Mucosa of stomach (tissue), 1 donor: ENCODE measurements around the gene EID1.

Experiments
- H3K27me3 ChIP-seq: one replicate; pipeline ENCODE4 v1.7.0; 2013; ENCODE audit warnings: mild to moderate bottlenecking, low read length; ENCODE audit not compliant: control insufficient read depth, insufficient read depth
- H3K36me3 ChIP-seq: one replicate; pipeline ENCODE4 v1.7.0; 2013; ENCODE audit warnings: low read length; ENCODE audit not compliant: control insufficient read depth, insufficient read depth
- H3K4me1 ChIP-seq: one replicate; pipeline ENCODE4 v1.7.0; 2013; ENCODE audit warnings: mild to moderate bottlenecking, low read length; ENCODE audit not compliant: control insufficient read depth, insufficient read depth
- H3K4me3 ChIP-seq: one replicate; pipeline ENCODE4 v1.7.0; 2013; ENCODE audit warnings: low read length
- H3K9ac ChIP-seq: one replicate; pipeline ENCODE4 v1.7.0; 2013; ENCODE audit warnings: mild to moderate bottlenecking, low read length, moderate library complexity
- H3K9me3 ChIP-seq: one replicate; pipeline ENCODE4 v1.7.0; 2013; ENCODE audit warnings: mild to moderate bottlenecking, low read length, moderate library complexity; ENCODE audit not compliant: control insufficient read depth
- donor health status: Pancreatic carcinoma.

The EID1 gene

DNA sequence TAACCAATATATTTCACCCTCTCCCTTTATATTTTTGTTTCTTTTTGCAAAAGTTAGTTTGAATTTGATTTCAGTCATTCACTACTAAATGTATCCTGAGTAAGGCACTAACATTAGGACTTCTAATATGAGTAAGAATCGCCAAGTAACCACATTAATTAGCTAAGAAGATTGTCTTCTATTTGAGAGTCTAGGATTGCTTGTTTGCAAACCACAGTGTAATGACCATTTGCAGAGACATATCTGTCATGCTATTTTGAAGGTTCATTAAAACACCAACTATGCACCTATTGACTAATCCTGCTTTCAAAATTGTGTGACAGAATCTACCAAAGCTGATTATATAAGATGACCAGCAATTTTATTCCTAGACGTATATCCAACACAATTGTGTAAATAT lies 5.3 kb upstream of the EID1 start:
- Histone ChIP-seq H3K36me3 (no peaks in the 10 kb centered on the region), H3K4me1 (no peaks in the 10 kb centered on the region), H3K27me3 (no peaks in the 10 kb centered on the region), H3K9ac (no peak overlapping the region), H3K4me3 (no peak overlapping the region), H3K9me3 (no peaks in the 10 kb centered on the region)

DNA sequence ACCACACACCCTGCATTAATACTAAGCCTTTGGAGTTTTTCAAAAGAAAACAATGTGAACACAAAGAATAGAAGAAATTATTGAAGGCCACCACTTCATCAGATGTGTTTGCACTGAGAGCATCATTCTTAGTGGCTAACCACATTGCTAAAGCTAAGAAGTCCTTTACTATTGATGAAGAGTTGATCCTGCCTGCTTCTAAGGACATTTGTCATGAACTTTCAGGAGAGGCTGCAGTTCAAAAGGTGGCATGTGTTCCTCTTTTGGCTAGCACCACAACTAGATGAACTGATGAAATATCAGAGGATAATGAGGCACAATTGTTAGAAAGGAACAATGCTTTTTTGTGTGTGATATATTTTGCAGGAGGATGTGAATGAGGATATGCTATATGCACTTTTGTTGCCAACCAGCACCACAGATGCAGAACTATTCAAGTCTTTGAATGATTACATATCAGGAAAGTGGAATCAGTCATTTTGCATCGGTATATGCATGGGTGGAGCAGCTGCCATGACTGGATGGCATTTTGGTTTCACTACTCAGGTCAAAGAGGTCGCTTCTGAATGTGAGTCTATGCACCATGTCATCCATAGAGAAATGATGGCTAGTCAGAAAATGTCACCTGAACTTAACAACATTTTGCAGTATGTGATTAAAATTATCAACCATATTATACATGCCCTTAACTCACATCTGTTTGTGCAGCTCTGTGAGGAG lies 2.5 kb upstream of the EID1 start:
- Histone ChIP-seq H3K36me3 (no peaks in the 10 kb centered on the region), H3K9me3 (no peaks in the 10 kb centered on the region), H3K9ac (no peak overlapping the region), H3K4me3 (no peak overlapping the region), H3K27me3 (no peaks in the 10 kb centered on the region), H3K4me1 (peaks cover 6% of the 10 kb centered on the region)

DNA sequence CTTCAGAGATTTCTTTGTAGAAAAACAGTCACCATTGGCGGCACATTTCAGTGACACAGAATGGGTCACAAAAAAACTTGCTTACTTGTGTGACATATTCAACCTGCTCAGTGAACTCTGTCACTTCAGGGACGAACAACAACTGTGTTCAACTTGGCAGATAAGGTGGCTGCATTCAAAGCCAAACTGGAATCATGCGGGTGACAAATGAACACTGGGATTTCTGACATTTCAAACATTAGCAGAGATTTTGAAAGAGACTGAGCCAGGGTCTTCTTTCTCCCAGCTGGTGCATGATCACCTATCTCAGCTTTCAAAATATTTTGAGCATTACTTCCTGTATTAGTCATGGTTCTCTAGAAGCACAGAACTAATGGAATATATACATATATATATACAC lies 1.9 kb upstream of the EID1 start:
- H3K9me3 ChIP-seq = no peaks in the 10 kb centered on the region
- H3K9ac ChIP-seq = no peak overlapping the region
- no peak overlapping the region for H3K4me3 ChIP-seq
- H3K4me1 ChIP-seq = peaks cover 6% of the 10 kb centered on the region
- H3K36me3 ChIP-seq = no peaks in the 10 kb centered on the region
- no peaks in the 10 kb centered on the region for H3K27me3 ChIP-seq

DNA sequence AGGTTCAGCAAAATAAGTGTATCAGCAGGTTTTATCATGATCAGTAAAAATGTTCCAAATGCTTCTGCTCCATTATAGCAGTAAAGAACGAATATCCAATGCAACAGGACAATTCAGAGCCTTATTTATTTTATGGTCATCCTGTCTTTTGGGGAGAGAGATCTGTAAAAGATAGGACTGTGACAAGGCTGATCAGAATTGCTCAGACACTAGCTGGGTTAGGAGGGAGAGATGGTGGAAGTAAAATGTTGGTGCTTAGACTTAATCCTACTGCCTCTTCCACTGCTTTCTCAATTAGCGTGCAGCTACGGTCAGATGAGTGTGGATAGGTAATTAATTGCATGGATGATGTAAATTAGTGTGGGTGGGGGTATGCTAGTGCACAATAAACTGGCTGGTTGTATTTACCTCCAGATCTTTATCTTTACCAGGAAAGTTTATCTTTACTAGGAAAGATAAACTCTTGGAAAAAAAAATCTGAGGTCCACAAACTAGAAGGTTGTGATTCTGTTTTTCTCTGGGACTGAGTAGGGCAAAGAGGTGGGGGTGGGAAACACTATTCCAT lies 2.2 kb downstream of the EID1 start:
- Histone ChIP-seq H3K4me3 (no peak overlapping the region), H3K4me1 (peaks cover 6% of the 10 kb centered on the region), H3K27me3 (no peaks in the 10 kb centered on the region), H3K9ac (no peak overlapping the region), H3K9me3 (no peaks in the 10 kb centered on the region), H3K36me3 (no peaks in the 10 kb centered on the region)

DNA sequence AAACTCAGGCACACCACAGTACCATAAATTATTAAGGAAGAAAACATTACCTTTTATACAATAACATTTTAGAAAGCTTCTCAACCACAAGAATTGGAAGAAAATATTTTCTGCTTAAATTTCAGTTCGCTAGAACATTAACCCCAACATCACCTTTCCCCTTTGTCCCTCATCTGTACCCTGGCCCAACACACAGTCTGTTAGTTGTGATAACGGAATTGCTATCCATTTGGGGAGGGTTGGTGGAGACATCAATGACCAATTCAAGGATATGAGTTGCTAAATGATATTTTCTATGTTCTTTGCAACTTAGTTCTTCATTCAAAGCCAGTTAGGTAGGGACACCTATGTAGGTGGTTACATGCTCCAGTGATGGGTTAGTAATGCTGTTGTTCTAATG lies 5.8 kb downstream of the EID1 start:
- H3K36me3 ChIP-seq = no peaks in the 10 kb centered on the region
- no peaks in the 10 kb centered on the region for H3K9me3 ChIP-seq
- no peak overlapping the region for H3K4me3 ChIP-seq
- H3K27me3 ChIP-seq = no peaks in the 10 kb centered on the region
- peaks cover 4% of the 10 kb centered on the region for H3K4me1 ChIP-seq
- H3K9ac ChIP-seq = no peak overlapping the region

DNA sequence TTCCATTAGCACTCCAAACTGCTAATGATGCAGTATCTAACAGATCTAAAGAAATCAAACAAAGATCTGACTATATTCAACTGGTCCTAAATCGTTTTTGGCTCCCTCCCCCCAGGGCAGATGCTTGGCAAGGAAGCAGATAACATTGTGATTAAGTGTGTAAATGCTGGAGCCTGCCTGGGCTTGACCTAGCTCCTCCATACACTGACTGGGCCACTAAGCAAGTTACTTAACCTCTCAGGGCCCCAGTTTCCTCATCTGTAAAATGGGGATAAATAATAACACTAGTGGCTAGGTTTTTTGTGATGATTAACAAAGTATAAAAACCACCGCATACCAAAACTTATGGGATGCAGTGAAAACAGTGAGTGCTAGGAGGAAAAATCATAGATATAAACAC lies 9.2 kb downstream of the EID1 start:
- Histone ChIP-seq H3K36me3 (no peaks in the 10 kb centered on the region), H3K4me1 (no peaks in the 10 kb centered on the region), H3K9ac (no peak overlapping the region), H3K9me3 (no peaks in the 10 kb centered on the region), H3K27me3 (no peaks in the 10 kb centered on the region), H3K4me3 (no peak overlapping the region)

DNA sequence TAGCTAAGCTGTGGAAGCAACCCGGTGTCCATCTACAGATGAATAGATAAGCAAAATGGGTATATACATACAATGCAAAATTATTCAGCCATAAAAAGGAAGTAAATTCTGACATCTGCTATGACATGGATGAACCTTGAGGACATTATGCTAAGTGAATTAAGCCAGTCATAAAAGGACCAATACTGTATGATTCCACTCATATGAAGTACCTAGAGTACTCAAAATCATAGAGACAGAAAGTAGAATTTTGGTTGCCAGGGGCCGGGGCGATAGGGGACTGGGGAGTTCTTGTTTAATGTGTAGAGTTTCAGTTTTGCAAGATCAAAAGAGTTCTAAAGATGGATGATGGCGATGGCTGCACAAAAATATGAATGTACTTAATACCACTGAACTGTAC lies 10.3 kb downstream of the EID1 start:
- Histone ChIP-seq H3K4me3 (no peak overlapping the region), H3K9ac (no peak overlapping the region), H3K36me3 (no peaks in the 10 kb centered on the region), H3K4me1 (no peaks in the 10 kb centered on the region), H3K27me3 (no peaks in the 10 kb centered on the region), H3K9me3 (no peaks in the 10 kb centered on the region)

DNA sequence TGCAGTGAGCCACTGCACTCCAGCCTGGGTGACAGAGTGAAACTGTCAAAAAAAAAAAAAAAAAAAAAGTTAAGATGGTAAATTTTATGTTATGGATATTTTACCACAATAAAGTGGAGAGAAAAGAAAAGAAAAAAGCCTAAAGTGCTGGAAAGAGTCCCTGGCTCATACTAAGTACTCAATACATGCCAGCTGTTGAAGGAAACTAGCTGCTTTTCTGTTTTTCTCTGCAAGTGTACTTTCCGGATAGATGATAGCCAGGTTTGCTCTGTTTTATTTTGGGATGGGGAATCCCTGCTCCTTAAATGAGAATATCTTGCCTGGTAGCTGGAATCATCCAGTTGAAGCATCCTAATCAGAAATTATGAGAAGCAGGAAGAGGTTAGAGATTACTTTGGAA lies 10.9 kb downstream of the EID1 start:
- no peak overlapping the region for H3K4me3 ChIP-seq
- H3K4me1 ChIP-seq = no peaks in the 10 kb centered on the region
- H3K27me3 ChIP-seq = no peaks in the 10 kb centered on the region
- H3K36me3 ChIP-seq = no peaks in the 10 kb centered on the region
- no peak overlapping the region for H3K9ac ChIP-seq
- H3K9me3 ChIP-seq = no peaks in the 10 kb centered on the region

DNA sequence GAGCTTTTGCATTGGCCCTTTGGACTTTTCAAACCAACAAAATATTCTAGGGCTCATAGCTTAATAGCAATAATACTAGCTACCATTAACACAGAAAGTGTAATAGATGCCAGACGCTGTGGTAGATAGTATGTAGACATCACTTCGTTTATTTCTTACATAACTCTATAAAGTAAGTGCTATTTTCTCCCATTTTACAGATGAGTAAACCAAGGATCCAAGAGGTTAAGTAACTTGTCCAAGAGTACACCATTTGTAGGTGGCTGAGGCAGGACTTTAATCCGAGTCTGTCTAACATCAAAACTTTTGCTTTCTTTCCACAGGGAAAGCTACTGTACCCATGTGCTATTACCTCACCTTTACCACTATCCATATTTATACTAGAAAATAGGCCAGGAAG lies 12.0 kb downstream of the EID1 start:
- H3K4me3 ChIP-seq = no peak overlapping the region
- H3K4me1 ChIP-seq = no peaks in the 10 kb centered on the region
- no peaks in the 10 kb centered on the region for H3K36me3 ChIP-seq
- H3K9ac ChIP-seq = no peak overlapping the region
- no peaks in the 10 kb centered on the region for H3K27me3 ChIP-seq
- no peaks in the 10 kb centered on the region for H3K9me3 ChIP-seq

DNA sequence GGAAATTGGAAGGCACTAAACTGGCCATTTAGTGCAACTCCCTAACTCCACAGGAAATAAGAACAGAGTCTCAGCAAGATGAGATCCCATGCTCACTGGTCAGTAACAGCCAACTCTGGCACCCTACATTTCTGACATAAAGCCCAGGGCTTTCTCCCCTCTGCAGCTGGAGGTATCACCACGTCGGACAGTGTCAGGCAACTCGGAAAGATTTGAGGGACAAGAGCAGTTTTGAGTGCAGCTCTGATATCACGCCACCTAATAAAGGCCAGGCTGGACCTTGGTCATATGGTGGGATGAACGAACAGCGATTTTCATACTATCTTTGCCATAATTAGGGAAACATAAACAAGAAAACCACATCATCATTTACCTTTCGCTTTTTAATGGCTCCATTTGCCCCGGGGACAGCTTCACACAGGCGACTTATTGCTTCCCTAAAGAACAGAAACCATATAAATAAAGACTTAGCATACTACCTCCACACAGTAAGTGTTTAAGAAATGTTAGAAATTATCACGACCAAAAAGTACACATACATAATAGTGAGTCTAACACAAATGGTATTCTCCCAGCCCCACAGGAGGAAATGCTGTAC lies 12.5 kb downstream of the EID1 start:
- Histone ChIP-seq H3K4me3 (no peak overlapping the region), H3K9me3 (no peaks in the 10 kb centered on the region), H3K27me3 (no peaks in the 10 kb centered on the region), H3K9ac (no peak overlapping the region), H3K4me1 (no peaks in the 10 kb centered on the region), H3K36me3 (no peaks in the 10 kb centered on the region)

DNA sequence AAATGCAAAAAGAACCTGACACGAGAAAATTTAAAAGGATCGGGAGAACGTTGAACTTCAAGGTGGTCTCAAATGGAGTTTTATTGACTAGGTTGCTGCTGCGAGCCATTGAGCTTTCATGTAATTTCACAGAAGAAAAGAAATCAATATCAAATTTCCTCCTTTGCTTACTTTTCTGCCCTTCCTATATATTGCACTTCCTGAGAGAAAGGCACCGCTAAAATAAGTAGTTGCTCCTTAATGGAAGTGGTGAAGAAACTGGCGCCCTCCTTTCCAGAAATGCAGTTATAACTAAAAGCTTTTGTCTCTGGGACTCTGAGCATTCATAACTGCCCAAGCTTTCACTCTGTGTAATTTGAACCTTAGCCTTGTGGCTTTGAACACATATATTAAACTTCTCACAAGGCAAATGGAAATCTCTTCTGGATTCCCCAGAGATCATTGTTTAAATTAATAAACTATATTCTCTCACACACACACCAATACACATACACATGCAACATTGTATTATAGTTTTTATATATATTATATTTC lies 13.4 kb downstream of the EID1 start:
- Histone ChIP-seq H3K4me3 (no peak overlapping the region), H3K9me3 (no peaks in the 10 kb centered on the region)

DNA sequence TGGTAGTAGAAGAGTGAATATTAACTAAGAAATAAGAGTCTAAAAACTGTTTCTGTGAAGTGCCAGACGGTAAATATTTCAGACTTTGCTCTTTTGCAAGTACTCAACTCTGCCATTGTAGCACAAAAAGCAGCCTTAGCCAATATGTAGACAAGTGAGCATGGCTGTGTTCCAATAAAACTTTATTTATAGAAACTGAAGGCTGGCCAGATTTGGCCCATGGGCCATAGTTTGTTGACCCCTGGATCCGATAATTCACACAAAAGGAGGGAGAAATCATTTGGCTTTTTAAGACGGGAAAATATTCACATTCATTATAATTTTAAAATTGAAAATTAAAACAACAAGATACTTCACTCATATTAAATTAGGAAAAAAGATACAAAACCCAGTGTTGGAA lies 15.4 kb downstream of the EID1 start:
- Histone ChIP-seq H3K9me3 (no peaks in the 10 kb centered on the region), H3K4me3 (no peak overlapping the region), H3K27me3 (peaks cover 6% of the 10 kb centered on the region), H3K4me1 (no peaks in the 10 kb centered on the region), H3K9ac (no peak overlapping the region), H3K36me3 (no peaks in the 10 kb centered on the region)

More for the DNA sequence above, 13.4 kb downstream of the EID1 start:
- H3K27me3 ChIP-seq = no peaks in the 10 kb centered on the region
- H3K36me3 ChIP-seq = no peaks in the 10 kb centered on the region
- no peak overlapping the region for H3K9ac ChIP-seq
- H3K4me1 ChIP-seq = no peaks in the 10 kb centered on the region
